ENCODE results near the gene TEX52.

TEX52 gene

DNA sequence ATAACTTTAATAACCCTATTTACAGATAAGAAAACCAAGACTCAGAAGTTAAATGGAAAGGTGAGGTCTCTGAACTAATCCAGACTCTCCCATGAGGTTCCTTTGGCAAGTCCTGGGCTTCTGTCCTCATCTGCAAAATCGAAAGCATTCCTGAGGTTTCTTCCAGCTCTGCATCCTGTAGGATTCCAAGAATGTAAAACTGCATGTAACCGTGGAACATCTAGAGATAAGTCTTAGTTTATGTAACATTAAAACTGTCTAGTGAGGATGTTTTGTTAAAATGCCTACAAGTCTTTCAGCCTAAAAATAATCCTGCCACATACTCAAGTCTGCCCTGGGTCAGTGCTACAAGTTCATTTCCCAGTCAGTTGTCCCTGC, 51.7 kb downstream of the TEX52 start:
- no peak for DNase-seq (ENCODE audit: low read depth)
- TF ChIP-seq CTCF (IDR thresholded peaks at IDR 0.05; ENCODE audit: low read depth, low read length, missing control alignments), result no peak

DNA sequence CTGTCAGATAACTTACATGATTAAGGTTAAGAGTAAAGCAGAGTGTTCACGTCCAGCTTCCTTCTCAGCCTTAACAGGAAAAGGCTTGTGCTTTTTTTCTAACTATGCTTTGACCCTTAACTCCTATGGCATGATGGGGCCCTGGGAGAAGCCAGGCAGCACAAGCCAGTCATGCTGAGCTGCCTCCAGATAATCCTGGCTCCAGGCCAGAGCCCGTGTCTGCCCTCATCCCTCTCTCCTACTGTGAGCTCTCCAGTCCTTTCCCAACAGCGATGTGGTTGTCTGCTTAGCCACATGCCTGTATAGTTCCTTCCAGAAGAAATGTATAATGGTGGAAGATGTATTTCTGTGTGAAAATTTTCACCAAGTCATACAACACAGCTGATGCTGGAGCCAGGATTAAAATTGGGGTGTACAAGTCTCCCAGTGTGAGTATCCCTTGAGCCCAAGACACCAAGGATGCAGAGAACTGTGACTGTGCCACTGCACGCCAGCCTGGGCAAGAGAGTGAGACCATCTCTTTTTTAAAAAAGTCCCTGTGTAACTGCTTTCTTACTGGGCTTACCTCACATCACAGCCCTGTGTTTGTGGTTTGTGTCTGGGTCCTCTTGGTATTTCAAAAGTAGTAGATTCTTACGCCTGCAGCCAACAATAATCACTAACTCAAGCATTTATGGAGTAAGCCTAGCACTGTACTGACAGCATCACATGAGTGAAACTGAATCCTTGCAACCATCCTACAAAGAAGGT, 52.3 kb downstream of the TEX52 start:
- no peak overlapping the region for H3K4me3 ChIP-seq (ENCODE audit: low read depth, low read length)
- TF ChIP-seq CTCF (IDR thresholded peaks at IDR 0.05; ENCODE audit: low read depth, low read length, missing control alignments), result no peak
- no peak for DNase-seq (ENCODE audit: low read depth)

More for the DNA sequence above, 51.7 kb downstream of the TEX52 start:
- no peak overlapping the region for H3K4me3 ChIP-seq (ENCODE audit: low read depth, low read length)

- no peak for TF ChIP-seq CTCF (IDR thresholded peaks at IDR 0.05; ENCODE audit: low read depth, low read length, missing control alignments)
Observed at GRCh38 chr12:2803635-2804392, 53.0 kb downstream of the TEX52 start.

DNA sequence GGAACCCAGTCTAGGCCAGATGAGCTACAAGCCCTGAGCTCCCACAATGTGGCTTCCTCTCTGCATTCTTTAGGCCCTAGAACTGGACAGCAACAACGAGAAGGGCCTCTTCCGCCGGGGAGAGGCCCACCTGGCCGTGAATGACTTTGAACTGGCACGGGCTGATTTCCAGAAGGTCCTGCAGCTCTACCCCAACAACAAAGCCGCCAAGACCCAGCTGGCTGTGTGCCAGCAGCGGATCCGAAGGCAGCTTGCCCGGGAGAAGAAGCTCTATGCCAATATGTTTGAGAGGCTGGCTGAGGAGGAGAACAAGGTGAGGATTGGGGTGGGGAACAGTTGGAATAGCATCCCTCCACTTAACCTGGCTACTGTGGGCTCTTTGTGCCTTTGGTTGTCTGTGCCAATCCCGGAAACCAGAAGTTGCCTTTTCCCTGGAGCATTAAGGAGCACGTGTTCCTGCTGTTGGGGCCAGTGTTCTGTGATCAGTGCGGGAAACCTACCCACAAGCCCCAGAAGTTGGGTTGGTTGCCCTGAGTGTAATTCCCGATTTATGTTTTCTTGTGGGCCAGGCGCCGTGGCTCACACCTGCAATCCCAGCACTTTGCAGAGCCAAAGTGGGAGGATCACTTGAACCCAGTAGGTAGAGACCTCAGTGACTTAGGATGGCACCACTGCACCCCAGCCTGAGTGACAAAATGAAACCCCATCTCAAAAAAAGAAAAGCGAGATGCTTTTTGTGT, 55.6 kb downstream of the TEX52 start:
- no peak for TF ChIP-seq CTCF (IDR thresholded peaks at IDR 0.05; ENCODE audit: low read depth, low read length, missing control alignments)
- DNase-seq (ENCODE audit: low read depth), result no peak
- H3K4me3 ChIP-seq (ENCODE audit: low read depth, low read length), result no peak overlapping the region

More at GRCh38 chr12:2803635-2804392, 53.0 kb downstream of the TEX52 start:
- H3K4me3 ChIP-seq (ENCODE audit: low read depth, low read length), result no peak overlapping the region
- no peak for DNase-seq (ENCODE audit: low read depth)

GRCh38 chr12:2800046-2800570, 56.7 kb downstream of the TEX52 start:
- H3K4me3 ChIP-seq (ENCODE audit: low read depth, low read length), result no peak overlapping the region
- TF ChIP-seq CTCF (IDR thresholded peaks at IDR 0.05; ENCODE audit: low read depth, low read length, missing control alignments), result no peak

More at GRCh38 chr12:2800046-2800570, 56.7 kb downstream of the TEX52 start:
- no peak for DNase-seq (ENCODE audit: low read depth)
